Activated naive CD4-positive, alpha-beta T cell treated with anti-CD3 and anti-CD28 coated beads, Interleukin-2, amount 10 ng/mL, durations not matched to agents 7 days and 5 days (primary cell): ENCODE measurements around the gene TTLL12.

Experiments used
- CTCF ChIA-PET: fragments of 350-600 bp; sonication (Branson Sonifier 250); formaldehyde crosslinking; loops from one replicate; lab custom pipeline; 2021; ENCODE audit warnings: antibody characterized with exemption; lab: Charles Lee
- DNase-seq: peaks from one replicate; pipeline ENCODE4 v3.0.0-alpha.2; 2020
- H3K27ac Mint-ChIP-seq: one replicate; pipeline ENCODE4 v1.8.0; 2021; ENCODE audit warnings: mild to moderate bottlenecking, moderate library complexity, mixed read lengths
- H3K27me3 Mint-ChIP-seq: one replicate; pipeline ENCODE4 v1.8.0; 2021; ENCODE audit warnings: mild to moderate bottlenecking, mixed read lengths
- H3K36me3 Mint-ChIP-seq: one replicate; pipeline ENCODE4 v1.8.0; 2021; ENCODE audit warnings: mixed read lengths
- H3K4me1 Mint-ChIP-seq: one replicate; pipeline ENCODE4 v1.8.0; 2021; ENCODE audit warnings: mixed read lengths
- H3K4me3 Mint-ChIP-seq: one replicate; pipeline ENCODE4 v1.8.0; 2021; ENCODE audit warnings: mild to moderate bottlenecking, moderate library complexity, mixed read lengths
- H3K9me3 Mint-ChIP-seq: one replicate; pipeline ENCODE4 v1.8.0; 2021; ENCODE audit warnings: mixed read lengths

The TTLL12 gene

GRCh38 chr22:43225609-43226008 is 38.7 kb upstream of the TTLL12 start:
- peaks cover 11% of the 10 kb centered on the region for H3K27me3 Mint-ChIP-seq
- CTCF ChIA-PET = no interaction called here
- no peaks in the 10 kb centered on the region for H3K9me3 Mint-ChIP-seq
- no peaks in the 10 kb centered on the region for H3K4me1 Mint-ChIP-seq
- no peak overlapping the region for H3K27ac Mint-ChIP-seq
- no peak for DNase-seq
- no peaks in the 10 kb centered on the region for H3K36me3 Mint-ChIP-seq
- no peak overlapping the region for H3K4me3 Mint-ChIP-seq

DNA sequence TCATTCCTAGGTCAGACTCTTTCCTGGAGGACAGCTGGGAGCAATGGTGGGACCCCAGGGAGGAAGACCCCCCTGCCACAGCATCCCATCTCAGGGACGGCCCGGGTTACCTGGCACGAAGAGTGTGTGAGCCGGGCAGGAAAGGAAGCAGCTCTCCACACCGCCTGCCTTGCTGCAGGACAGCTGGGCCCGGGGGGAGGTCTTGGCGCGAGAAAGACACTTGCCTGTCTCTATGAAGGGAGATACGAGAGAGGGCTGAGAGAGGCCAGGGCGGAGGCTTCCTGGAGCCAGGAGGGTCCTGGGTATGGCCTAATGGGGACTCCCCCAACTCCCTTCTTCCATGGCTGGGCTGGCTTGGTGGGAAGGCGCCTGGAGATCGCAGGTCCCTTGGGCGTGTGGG is 36.1 kb upstream of the TTLL12 start:
- Mint-ChIP-seq H3K36me3 (no peaks in the 10 kb centered on the region), H3K9me3 (no peaks in the 10 kb centered on the region), H3K27me3 (peaks cover 15% of the 10 kb centered on the region), H3K4me3 (no peak overlapping the region), H3K4me1 (no peaks in the 10 kb centered on the region), H3K27ac (no peak overlapping the region)
- CTCF ChIA-PET = no interaction called here
- no peak for DNase-seq

- H3K36me3 Mint-ChIP-seq = no peaks in the 10 kb centered on the region
- no peaks in the 10 kb centered on the region for H3K4me1 Mint-ChIP-seq
- DNase-seq = no peak
- H3K4me3 Mint-ChIP-seq = no peak overlapping the region
- CTCF ChIA-PET = no interaction called here
- H3K9me3 Mint-ChIP-seq = no peaks in the 10 kb centered on the region
- no peak overlapping the region for H3K27ac Mint-ChIP-seq
- H3K27me3 Mint-ChIP-seq = peaks cover 14% of the 10 kb centered on the region
These were observed 35.3 kb upstream of the TTLL12 start for GRCh38 chr22:43222262-43222661.

- no peaks in the 10 kb centered on the region for H3K36me3 Mint-ChIP-seq
- no peak overlapping the region for H3K4me3 Mint-ChIP-seq
- H3K27me3 Mint-ChIP-seq = peaks cover 9% of the 10 kb centered on the region
- CTCF ChIA-PET = no interaction called here
- no peak for DNase-seq
- no peaks in the 10 kb centered on the region for H3K9me3 Mint-ChIP-seq
- no peak overlapping the region for H3K27ac Mint-ChIP-seq
- H3K4me1 Mint-ChIP-seq = no peaks in the 10 kb centered on the region
These were observed 33.9 kb upstream of the TTLL12 start for GRCh38 chr22:43220625-43221380.

- no peaks in the 10 kb centered on the region for H3K36me3 Mint-ChIP-seq
- CTCF ChIA-PET = no interaction called here
- H3K27me3 Mint-ChIP-seq = peaks cover 15% of the 10 kb centered on the region
- H3K4me3 Mint-ChIP-seq = no peak overlapping the region
- H3K9me3 Mint-ChIP-seq = no peaks in the 10 kb centered on the region
- no peak for DNase-seq
- H3K4me1 Mint-ChIP-seq = no peaks in the 10 kb centered on the region
- no peak overlapping the region for H3K27ac Mint-ChIP-seq
These were observed 31.9 kb upstream of the TTLL12 start for GRCh38 chr22:43218786-43219185.

DNA sequence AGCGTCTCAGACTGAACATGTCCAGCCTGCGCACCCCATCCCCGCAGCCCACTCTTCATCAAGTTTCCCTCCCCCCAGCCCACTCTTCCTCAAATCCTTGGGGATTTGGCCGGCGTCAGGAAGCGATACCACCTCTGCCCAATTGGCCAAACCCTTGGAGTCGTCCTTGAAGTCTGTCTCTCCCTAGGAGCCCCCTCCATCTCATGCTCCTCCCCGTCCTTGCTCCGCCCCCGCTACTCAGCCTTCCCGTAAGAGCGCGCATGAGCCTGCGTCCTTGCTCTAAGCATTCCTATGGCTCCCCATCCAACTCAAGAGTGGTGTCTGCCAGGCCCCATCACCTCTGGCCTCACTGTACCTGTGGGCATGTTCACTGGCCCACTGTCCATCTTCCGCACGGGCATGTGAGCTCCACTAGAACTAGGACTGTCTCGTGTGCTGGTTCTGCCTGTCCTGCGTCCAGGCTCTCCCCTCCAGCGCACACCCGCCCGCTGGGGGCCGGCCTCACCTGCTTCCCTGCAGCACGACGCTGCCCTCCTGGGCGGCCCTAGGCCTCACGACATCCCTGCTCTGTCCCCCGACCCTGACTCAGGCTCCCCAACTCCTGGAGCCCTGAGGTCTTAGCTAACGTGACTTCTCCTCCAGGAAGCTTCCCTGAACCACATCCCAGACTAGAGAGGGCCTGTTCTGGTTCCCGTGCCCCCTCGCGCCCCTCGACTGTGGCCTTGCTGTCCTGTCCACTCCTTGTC is 30.5 kb upstream of the TTLL12 start:
- no peaks in the 10 kb centered on the region for H3K4me1 Mint-ChIP-seq
- no peaks in the 10 kb centered on the region for H3K36me3 Mint-ChIP-seq
- H3K9me3 Mint-ChIP-seq = no peaks in the 10 kb centered on the region
- H3K27ac Mint-ChIP-seq = peak overlapping the region; percentile 30
- DNase-seq = no peak
- CTCF ChIA-PET = no interaction called here
- H3K27me3 Mint-ChIP-seq = peaks cover 15% of the 10 kb centered on the region
- H3K4me3 Mint-ChIP-seq = no peak overlapping the region

- Mint-ChIP-seq H3K4me3 (no peak overlapping the region), H3K27me3 (peaks cover 15% of the 10 kb centered on the region), H3K4me1 (no peaks in the 10 kb centered on the region), H3K9me3 (no peaks in the 10 kb centered on the region), H3K36me3 (no peaks in the 10 kb centered on the region), H3K27ac (no peak overlapping the region)
- DNase-seq = no peak
- CTCF ChIA-PET = interaction anchor here (1.3 kb wide), 1 partner anchor 130 kb away, joined by 6 read pairs; no protein-coding TSS in a partner anchor
These were observed 29.8 kb upstream of the TTLL12 start for GRCh38 chr22:43216738-43217137.

- Mint-ChIP-seq H3K36me3 (no peaks in the 10 kb centered on the region), H3K4me1 (no peaks in the 10 kb centered on the region), H3K9me3 (no peaks in the 10 kb centered on the region), H3K4me3 (no peak overlapping the region), H3K27ac (no peak overlapping the region), H3K27me3 (peaks cover 6% of the 10 kb centered on the region)
- no peak for DNase-seq
- CTCF ChIA-PET = no interaction called here
These were observed 27.0 kb upstream of the TTLL12 start for GRCh38 chr22:43213962-43214361.

- Mint-ChIP-seq H3K27me3 (peaks cover 10% of the 10 kb centered on the region), H3K27ac (no peak overlapping the region), H3K4me3 (no peak overlapping the region), H3K4me1 (no peaks in the 10 kb centered on the region), H3K9me3 (no peaks in the 10 kb centered on the region), H3K36me3 (no peaks in the 10 kb centered on the region)
- no peak for DNase-seq
- CTCF ChIA-PET = no interaction called here
These were observed 26.1 kb upstream of the TTLL12 start for GRCh38 chr22:43213051-43213450.

DNA sequence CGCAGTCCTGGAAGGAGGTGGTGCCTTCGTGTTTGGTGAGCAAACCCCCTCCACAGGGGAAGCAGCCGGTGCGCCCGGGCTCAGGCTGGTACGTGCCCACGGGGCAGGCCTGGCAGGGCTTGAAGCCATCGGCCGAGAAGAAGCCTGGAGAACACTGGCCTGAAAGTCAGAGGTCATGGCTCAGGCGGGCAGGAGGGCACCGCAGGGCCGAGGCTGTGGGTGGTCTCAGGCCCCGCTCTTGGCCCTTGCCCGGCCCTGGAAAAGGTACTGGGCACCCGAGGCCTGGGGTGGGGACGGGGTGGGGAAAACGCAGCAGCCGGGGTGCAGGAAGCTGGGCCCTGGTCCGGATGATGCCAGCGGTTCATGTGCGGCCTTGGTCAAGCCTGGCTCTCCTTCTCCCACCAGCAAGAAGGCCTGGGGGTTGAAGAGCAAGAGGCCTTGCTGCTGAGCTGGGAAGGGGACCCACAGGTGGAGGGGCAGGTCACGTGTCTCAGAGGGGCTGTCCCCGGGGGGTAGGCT is 25.6 kb upstream of the TTLL12 start:
- H3K27ac Mint-ChIP-seq = no peak overlapping the region
- no peaks in the 10 kb centered on the region for H3K36me3 Mint-ChIP-seq
- H3K9me3 Mint-ChIP-seq = no peaks in the 10 kb centered on the region
- CTCF ChIA-PET = no interaction called here
- no peak for DNase-seq
- H3K4me3 Mint-ChIP-seq = no peak overlapping the region
- H3K27me3 Mint-ChIP-seq = peaks cover 15% of the 10 kb centered on the region
- H3K4me1 Mint-ChIP-seq = no peaks in the 10 kb centered on the region

- DNase-seq = no peak
- CTCF ChIA-PET = no interaction called here
- no peaks in the 10 kb centered on the region for H3K9me3 Mint-ChIP-seq
These were observed 25.1 kb upstream of the TTLL12 start for GRCh38 chr22:43211941-43212433.

DNA sequence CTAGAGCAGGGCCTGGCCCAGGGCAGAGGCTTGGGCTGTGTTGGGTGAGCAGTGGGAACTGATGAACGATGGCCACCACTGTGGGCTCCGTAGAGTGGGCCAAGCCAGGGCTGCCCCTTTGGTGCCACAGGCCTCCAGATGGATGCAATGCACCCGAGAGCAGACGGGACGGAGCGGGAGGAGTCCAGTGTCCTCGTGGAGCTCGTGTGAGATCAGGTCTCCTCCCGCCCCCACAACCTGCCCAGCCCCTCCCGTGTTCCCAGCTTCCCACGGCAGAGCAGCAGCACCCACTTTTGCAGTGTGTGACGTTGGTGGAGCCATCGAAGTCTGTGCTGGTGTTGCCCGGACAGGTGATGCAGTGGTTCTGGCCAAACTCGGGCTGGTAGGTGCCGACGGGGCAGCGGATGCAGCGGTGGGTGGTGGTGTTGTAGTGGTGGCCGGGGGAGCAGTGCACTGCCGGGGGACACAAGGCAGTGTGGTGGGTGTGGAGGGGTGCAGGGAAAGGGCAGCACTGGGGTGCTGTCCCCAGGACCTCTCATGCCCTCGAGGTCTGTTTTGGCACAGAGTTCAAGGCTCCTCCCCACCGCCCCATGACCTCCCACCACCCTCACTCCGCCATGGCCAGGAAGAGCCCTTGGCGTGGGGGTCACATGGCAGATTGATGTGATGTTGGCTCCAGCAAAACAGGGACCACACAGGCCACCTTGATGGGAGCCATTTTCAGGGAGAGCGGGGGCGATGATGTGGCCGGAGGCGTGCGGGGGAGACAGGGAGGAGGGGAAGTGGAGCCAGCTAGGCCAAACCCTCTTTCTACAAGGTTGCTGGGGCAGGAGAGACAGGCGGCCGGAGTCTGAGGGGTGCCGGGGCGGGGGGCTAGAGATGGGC is 23.9 kb upstream of the TTLL12 start:
- no peak overlapping the region for H3K4me3 Mint-ChIP-seq
- CTCF ChIA-PET = no interaction called here
- H3K27ac Mint-ChIP-seq = no peak overlapping the region
- H3K27me3 Mint-ChIP-seq = peaks cover 21% of the 10 kb centered on the region
- H3K4me1 Mint-ChIP-seq = peaks cover 6% of the 10 kb centered on the region
- H3K9me3 Mint-ChIP-seq = no peaks in the 10 kb centered on the region
- DNase-seq = no peak
- H3K36me3 Mint-ChIP-seq = no peaks in the 10 kb centered on the region

More at GRCh38 chr22:43211941-43212433, 25.1 kb upstream of the TTLL12 start:
- Mint-ChIP-seq H3K27ac (no peak overlapping the region), H3K4me3 (no peak overlapping the region), H3K27me3 (peaks cover 15% of the 10 kb centered on the region), H3K4me1 (no peaks in the 10 kb centered on the region), H3K36me3 (no peaks in the 10 kb centered on the region)

DNA sequence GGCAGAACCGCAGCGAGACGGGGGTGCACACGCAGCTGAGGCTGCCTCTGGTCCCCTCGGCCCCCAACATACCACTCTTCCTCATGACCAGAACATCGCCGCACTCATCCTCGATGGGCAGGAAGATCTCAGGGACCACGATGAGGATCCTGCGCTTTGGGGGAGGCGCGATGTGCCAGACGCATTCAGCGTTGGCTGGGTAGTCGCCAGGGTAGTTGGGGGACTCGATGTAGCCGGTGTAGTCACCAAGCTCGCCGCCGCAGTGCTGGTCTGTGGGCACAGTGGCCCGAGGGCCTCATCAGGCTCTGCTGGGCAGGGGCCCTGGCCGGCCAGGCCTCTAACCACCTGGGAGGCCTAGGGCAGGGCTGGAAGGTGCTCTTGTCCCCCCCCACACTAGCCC is 23.0 kb upstream of the TTLL12 start:
- Mint-ChIP-seq H3K27me3 (peaks cover 16% of the 10 kb centered on the region), H3K4me3 (no peak overlapping the region), H3K9me3 (no peaks in the 10 kb centered on the region), H3K4me1 (peaks cover 6% of the 10 kb centered on the region), H3K27ac (no peak overlapping the region), H3K36me3 (no peaks in the 10 kb centered on the region)
- CTCF ChIA-PET = interaction anchor here (1.0 kb wide), 1 partner anchor 18 kb away, joined by 3 read pairs; no protein-coding TSS in a partner anchor
- DNase-seq = no peak

GRCh38 chr22:43209523-43209890 is 22.6 kb upstream of the TTLL12 start:
- no peak for DNase-seq
- Mint-ChIP-seq H3K9me3 (no peaks in the 10 kb centered on the region), H3K27me3 (peaks cover 16% of the 10 kb centered on the region), H3K27ac (no peak overlapping the region), H3K4me1 (peaks cover 6% of the 10 kb centered on the region), H3K36me3 (no peaks in the 10 kb centered on the region), H3K4me3 (no peak overlapping the region)
- CTCF ChIA-PET = interaction anchor here (1.0 kb wide), 1 partner anchor 19 kb away, joined by 3 read pairs; no protein-coding TSS in a partner anchor
